Measurements from ENCODE around the gene MAML1.
"Not testable (repeated sequence)": the region's sequence is repeated elsewhere in the genome, so short reads cannot be mapped to it uniquely, and the experiment has no call there.

GRCh38 chr5:179697543-179697942, 35.1 kb upstream of the MAML1 start:
- TF ChIP-seq CTCF (conservative IDR thresholded peaks at IDR 0.05; ENCODE audit: low read depth, low read length); EZH2 (IDR thresholded peaks at IDR 0.05; ENCODE audit: low read length, unreplicated experiment): not testable (repeated sequence)
